SK-MEL-5 (cell line): ENCODE measurements around the gene CLDN24. TPM values are rescaled to one million over a fixed set of nuclear protein-coding genes. Genes with fewer than 3 reads are reported as not detected.

Experiments
- DNase-seq: peaks from one replicate; pipeline ENCODE4 v3.0.0-alpha.2; 2016; ENCODE audit warnings: low read depth, low spot score
- in situ Hi-C: cut with HindIII; loops from 2 replicates; pipeline ENCODE4 v1.10.0; 2016; ENCODE audit warnings: low sequenced_read_pairs, high pct_unique_total_duplicates, low pct_unique_long_range_greater_than_20kb
- total RNA-seq: library from RNA; depleted of rRNA; stranded (reverse); fragments of >200 nt; shearing (Covaris generic); gene quantifications from 2 replicates; pipeline ENCODE4 v1.2.3, GENCODE V29; 2014

Gene CLDN24
- total RNA-seq, 1 experiment from 2014 or later, result not detected

DNA sequence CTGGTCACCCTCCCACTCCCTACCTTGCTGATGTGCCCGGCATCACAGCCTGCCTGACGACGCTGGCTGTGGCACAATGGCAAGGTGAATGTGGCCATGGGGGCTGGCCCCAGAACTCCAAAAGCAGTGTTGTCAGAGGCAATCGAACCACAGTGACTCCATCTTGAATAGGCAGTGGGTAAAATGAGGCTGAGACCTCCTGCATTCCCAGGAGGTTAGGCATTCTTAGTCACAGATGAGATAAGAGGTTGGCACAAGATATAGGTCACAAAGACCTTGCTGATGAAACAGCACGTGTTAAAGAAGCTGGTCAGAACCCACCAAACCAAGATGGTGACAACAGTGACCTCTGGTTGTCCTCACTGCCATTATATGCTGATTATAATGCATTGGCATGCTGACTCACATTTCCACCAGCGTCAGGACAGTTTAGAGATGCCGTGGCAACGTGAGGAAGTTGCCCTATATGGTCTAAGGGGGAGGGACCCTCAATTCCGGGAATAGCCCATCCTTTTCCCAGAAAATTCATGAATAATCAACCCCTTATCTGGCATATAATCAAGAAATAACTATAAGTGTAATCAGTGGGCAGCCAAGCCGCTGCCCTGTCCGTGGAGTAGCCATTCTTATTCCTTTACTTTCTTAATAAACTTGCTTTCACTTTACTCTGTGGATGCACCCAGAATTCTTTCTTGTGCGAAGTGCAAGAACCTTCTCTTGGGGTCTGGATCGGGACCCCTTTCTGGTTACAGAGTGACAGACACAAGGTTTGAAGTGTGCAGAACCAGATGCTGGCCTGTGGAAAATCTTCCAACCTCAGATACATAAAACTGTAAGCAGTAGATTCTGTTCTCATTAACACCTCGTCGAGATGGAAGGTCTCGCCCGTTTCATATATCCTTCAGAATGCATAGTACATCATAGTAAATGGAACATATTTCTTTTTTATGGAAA lies 26.8 kb upstream of the CLDN24 start:
- in situ Hi-C loops, result no loop called here
- no peak for DNase-seq

DNA sequence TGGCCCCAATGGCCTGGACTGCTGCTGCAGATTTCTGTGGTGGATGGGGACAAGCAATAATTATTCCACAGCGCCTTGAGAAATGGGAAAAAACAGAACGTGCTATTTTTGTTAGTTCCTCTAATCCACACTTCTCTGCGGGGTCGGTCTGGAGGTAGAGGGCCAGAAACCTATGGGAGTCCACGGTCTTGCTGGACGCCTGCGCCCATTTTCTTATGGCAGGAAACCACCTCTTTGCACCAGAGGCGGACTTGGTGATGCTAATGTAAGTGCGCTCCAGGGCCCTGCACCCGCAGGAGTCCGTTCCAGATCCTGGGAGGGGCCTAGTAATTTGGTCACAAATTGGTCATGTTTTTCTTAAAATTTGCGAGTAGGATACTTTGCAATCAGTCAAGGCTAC lies 25.9 kb upstream of the CLDN24 start:
- DNase-seq, result no peak
- in situ Hi-C loops, result no loop called here

DNA sequence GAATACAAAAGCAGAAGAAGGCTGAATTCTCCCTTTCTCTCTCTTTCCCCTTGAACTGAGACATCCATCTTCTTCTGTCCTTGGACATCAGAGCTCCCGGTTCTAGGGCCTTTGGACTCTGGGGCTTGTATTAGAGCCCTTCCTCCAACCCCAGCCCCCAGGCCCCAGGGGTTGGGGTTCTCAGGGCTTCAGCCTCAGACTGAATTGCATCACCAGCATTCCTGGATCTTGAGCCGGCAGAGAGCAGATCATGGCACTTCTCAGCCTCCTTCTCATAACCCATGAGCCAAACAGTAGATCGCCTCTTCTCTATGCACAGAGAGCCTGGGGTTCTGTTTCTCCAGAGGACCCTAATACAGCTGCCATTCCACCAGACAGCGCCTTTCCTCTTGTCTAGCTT lies 25.3 kb upstream of the CLDN24 start:
- no peak for DNase-seq
- in situ Hi-C loops, result no loop called here

DNA sequence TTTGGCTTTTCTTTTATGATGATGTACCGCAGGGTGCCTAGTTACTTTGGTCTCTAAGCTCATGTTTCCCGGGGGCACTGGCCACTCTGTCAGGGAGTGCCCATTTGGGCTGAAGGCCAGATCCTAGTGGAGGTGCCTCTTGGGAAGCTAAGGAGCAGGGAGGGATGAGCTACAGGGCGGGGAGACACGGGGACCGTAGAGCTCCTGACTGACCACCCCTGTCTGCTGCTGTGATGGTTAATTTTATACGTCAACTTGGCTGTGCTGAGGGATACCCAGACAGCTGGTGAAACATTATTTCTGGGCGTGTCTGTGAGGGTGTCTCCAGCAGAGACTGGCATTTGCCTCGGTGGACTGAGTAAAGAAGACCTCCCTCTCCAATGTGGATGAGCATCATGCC lies 24.9 kb upstream of the CLDN24 start:
- no peak for DNase-seq
- in situ Hi-C loops, result no loop called here

DNA sequence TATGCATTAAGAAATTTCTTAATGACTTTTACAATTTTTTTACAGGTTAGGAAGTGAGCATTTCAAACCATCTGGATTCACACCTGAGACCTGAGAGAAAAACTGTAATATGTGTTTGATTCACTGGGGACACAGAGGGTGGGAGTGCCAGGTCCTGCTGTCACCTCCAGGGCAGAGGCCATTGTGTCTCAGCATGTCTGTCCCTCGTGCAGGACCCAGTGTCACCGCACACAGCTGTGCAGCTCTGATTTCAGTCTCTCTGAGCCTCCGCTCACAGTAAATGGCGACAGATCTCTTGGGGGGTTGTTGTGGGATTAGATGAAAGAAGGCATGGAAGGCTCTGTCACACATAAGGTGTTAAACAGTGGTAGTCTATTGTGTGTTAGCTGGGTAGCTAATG lies 23.0 kb upstream of the CLDN24 start:
- in situ Hi-C loops, result no loop called here
- DNase-seq, result no peak

DNA sequence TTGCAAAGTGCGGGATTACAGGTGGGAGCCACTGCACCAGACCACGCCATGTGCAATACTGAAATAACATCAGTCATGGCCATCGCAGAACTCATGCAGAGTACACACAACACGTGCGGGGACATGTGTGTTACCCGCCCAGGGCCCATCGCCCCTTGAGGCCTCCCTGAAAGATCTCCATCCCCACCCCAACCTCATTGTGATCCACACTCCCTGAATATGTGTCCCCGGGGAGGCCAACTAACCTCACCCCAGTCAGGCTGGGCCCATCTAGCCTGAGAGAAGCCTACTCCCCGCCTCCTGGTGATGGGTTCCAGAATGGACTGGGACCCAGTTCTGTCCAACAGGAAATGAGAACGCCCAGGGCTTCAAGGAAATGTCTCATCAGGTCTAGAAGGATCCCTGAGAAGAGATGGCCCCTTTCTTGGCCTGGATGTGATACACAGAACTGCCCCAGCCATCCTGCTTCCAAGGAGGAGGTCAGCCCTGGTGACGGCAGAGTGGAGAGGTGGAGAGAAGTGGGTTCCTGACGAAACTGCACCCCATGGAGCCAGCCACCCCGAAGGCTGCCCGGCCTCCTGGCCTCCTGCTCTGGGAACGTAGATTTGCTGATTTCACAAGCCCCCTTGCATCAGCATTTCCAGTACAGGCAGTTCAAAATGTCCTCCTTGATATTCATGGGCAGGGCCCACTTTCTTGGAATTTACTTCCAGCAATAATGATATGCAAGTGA lies 22.5 kb upstream of the CLDN24 start:
- DNase-seq, result no peak
- in situ Hi-C loops, result no loop called here

DNA sequence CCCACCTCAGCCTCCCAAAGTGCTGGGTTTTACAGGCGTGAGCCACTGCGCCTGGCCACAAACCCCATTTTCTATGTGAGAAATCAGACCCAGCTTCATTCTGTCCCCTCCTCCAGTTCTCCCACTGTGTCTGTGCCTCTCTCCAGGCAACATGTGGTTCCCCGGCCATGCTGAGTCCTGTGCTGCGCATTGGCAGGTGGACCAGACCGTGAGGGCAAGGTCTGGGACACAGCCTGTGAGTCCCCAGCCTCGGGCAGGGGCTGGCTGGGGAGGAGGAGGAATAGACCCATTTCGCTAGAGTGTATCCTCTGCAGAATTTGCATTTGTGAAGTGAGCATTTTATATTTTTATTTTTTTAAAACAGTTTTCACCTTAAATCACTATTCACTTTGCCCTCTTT lies 21.5 kb upstream of the CLDN24 start:
- in situ Hi-C loops, result no loop called here
- DNase-seq, result no peak

DNA sequence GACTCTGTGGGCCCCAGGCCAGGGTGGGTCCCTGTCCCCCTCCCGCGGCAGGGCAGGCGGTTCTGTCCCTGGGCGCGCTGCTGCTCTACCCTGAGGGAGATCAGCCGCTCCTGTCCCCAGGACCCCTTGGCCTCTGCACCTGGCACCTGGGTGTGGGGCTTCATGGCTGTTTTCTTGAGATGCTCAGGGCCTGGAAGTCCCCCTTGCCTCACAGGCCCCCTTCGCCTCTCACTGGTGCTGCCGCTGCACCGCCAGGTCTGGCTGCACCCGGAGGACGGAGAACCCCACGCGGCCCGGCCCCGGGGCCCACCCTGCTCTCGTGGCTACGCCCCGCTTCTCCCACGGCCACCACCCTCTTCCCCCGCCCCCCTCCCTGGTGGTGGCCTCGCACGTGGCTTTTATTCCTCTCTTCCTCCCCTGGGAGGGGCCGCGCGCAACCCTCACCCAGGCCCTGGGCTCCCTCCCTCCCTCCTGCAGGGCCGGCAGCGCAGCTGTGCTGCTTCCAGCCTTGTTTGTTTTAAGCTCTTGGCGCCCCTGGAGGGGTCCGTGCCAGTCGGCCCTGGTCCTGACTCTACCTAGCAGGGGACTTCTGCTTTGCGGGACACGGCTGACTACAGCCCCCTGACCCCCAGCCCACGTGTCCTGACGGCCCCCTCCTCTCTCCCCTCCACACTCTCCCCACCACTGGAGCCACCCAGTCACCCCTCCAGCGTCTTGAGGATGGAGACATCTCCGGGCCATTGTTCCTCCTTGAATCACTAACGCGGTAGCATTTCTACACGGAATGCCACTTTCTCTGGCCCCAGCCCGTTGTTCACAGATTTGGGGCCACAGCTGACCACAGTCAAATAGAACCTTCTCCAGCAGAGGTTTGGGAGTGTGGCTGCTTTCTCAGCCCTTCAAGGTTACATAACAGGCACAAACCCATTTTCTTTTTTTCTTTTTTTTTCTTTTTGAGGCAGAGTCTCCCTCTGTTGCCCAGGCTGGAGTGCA lies 20.6 kb upstream of the CLDN24 start:
- DNase-seq, result no peak
- in situ Hi-C loops, result no loop called here

DNA sequence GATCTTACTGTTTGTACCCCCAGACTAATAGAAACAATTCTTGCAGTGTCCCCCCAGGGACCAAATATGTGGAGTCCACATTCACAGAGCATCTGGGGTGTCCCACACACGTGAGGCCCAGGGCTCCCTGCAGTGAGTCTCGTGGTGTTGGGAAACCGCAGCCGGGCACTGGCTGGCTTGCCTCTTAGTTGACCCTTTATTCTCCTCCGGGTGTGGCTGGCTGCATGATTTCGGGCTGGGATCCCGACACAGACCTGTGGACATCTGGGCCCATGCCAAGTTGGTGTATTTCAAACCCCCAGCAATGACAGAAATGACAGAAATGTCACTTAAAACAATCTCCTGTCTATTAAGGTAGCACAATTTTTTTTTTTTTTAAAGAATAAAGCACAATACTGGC lies 15.6 kb upstream of the CLDN24 start:
- no peak for DNase-seq

DNA sequence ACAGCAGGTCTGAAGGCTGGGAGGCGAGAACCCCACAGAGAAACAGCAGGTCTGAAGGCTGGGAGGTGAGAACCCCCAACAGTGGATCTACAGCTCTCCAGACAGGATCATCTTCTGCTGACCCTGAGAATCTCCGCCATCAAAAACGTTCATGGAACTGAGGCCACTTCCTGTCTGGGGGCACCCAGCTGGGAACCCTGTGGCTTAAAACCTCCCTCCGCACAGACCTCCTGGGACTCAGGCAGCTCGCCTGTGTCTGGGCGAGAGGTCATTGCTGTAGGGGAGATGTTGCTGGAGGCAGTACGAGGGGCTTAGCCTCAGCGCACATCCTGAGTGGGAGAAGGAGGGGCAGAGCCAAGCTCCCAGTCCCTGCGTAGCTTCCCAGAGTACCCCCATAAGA lies 15.1 kb upstream of the CLDN24 start:
- in situ Hi-C loops, result no loop called here
- no peak for DNase-seq

More for the DNA sequence above, 15.6 kb upstream of the CLDN24 start:
- in situ Hi-C loops, result no loop called here

DNA sequence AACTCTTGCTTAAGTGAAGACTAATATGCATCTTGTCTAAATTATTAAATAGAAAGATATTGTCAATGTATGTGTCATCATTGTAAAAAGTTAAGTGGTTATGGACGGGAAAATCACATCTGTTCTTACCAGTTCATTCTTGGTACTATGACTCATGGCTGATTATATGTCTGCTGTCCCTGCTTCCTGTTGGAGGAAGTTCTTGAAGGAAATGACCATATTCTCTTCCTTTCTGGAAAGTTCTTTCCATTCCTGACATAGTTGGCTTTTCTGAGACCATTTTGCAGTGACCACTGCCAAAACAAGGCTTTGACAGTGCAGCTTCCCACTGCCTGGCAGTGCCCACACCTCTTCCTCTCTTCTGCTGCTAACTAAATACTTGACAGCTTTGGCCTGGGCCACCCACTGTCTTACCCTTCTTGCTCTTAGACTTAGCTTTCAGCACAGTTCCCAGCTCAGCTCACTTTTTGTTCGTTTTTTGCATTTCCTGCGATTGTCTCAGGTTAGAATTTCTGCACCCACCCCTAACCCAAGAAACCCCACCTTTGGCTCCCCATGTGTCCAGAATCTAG lies 13.2 kb upstream of the CLDN24 start:
- in situ Hi-C loops, result no loop called here
- DNase-seq, result no peak

DNA sequence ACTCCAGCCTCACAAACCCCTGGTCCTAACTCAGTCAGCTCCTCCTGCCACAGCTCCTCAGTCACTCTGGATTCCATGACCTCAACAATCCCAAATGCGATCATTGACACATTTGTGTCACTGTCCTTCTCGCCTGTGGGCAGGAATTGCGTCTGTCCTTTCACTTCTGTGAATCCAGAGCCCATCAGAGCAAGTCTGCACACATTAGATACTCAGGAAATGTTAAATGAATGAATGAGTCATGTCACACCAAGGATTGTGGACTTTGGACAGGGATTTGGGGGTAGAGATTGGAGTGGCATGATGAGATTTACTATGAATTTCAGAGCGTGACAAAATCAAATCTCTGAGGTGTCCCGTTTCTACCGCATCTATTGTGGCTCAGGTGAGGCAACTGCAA lies 11.8 kb upstream of the CLDN24 start:
- in situ Hi-C loops, result no loop called here
- no peak for DNase-seq

DNA sequence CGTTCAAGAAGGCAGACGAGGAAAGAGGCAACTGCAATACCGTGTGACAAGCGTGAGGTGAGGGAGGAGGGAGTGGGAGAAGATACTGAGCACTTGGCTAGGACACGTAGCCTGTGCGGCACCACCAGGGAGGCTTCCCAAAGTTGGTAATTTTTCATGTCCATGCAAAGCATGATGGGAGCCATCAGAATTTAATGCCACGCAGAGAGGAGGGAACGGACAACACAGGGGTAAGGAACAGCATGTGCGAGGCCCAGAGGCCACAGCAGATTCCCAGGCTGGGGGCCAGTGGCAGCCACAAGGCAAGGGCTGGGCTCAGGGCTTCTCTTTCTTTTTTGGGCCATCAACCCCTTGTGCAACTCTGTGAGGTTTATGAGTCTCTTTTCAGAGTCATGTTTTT lies 11.0 kb upstream of the CLDN24 start:
- in situ Hi-C loops, result no loop called here

DNA sequence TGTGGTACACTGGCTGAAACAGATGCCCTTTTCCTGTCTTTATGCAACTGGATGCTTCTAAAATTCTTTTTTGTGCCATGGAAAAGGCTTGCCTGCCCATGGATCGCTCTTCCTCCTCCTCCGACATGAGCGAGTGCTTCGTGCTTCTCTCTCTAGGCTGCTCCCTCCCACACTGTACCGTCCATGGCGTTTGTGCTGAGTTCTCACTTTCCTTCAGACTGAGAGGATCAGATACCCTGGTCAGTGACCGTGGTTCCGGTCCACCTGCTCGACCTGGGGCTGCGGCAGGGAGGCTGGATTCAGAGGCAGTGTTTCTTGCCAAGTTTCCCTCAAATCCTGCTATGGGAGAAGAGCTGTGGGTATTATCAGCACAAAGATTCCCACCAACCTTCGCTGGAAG lies 10.2 kb upstream of the CLDN24 start:
- in situ Hi-C loops, result no loop called here
- DNase-seq, result no peak

More for the DNA sequence above, 11.0 kb upstream of the CLDN24 start:
- no peak for DNase-seq

DNA sequence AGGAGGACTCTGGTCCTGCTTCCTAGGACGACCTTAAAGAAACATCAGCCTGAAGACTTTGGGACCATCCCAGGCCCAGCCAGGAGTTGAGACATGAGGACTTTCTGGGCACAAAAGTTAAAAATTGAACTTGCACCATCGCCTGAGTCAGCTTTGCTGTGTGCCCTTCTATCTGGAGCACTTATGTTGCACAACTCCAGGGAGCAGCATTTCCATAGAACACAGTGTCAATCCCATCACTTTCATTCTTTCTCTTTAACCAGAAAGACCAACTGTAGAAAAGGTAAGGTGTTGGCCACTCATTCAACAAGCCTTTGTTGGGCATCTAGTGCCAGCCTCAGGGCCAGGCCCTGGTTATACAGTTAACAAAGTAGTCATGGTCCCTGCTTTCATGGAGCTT lies 8.6 kb upstream of the CLDN24 start:
- in situ Hi-C loops, result no loop called here
- no peak for DNase-seq

DNA sequence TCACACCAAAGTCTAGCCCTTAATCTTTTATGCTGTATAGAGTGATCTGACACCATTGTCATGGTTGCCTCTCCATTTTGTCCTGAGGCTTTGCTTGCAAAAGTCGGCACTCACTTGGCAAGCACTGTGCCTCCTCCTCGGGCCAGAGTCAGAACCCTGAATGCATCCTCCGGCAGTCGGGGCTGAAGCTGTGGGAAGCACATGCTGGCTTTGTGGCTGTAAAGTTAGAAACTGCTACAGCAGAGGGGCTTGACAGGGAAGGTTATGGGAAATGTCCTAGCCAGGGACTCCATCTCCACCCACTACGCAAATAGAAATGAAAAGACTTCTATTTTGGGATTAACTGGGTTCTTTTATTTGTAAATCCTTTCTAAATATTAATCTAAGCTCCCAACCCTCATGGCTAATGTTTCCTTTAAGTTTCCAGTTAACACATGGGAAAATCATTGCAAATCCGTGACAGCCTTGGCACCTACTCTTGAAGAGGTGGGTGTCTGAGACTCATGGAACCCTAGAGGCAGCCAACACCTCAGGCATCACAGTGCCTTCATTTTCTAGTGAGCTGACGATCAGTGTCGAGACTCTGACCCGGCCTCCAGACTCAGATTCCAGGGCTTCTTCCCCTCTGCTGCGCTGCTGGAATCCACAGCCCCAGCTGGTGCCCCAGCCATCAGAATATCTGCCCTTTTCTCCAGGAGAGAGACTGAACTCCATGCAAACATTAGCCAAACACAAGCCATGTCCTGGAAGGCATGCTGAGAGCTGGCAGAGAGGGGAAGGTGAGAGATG lies 7.9 kb upstream of the CLDN24 start:
- no peak for DNase-seq
- in situ Hi-C loops, result no loop called here

DNA sequence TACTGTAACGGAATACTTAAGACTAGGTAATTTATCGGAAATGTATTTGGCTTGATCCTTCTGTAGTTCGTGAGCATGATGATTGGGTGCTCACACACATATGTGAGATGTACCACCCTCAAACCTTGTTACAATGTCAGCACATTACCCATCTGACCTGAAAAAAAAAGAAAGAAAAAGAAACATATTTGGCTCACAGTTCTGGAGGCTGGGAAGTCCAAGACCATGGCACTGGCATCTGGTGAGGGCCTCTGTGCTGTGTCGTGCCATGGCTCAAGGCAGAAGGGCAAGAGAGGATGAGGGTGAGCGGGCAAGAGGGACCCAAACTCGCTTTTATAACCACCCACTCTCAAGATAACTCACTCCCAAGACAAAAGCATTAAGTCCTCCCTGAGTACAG lies 7.0 kb upstream of the CLDN24 start:
- in situ Hi-C loops, result no loop called here
- DNase-seq, result no peak
